ENCODE measurements around the gene HSPB6.
"Not testable (repeated sequence)": the region's sequence is repeated elsewhere in the genome, so short reads cannot be mapped to it uniquely, and the experiment has no call there.

HSPB6 gene, protein sequence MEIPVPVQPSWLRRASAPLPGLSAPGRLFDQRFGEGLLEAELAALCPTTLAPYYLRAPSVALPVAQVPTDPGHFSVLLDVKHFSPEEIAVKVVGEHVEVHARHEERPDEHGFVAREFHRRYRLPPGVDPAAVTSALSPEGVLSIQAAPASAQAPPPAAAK

DNA sequence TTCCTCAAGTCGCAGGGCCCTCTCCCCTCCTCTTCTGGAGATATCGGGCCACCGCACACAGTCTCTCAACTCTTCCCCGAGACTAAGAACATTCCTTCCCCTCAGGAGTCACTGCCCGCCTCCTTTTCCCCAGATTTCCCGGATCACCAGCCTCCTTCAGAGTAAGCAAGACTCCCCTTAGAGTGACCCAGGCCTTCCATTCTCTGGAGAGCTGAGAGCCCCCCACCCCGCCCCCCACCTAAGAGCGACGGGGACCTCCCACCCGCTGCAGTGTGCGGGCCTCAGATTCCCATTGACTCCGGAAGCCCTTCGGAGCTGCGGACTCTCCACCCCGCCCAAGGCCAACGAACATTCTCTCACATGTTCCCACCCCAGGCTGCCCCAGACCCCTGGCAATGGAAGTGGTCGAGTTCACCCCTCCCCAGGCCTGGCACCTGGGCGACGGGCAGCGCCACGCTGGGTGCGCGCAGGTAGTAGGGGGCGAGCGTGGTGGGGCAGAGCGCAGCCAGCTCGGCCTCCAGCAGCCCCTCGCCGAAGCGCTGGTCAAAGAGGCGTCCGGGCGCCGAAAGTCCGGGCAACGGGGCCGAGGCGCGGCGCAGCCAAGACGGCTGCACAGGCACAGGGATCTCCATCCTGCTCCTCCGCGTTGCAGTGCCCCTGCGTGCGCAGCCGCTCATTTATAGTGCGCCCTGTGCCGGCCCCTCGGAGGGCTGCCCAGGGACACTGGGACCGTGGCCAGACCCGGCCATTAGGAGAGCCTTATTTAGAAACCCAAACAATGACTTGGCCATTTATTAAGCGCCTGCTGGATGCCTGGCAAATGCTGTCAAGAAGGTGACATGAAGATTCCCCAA, at the start of gene HSPB6:
TSS of gene HSPB6 (minus strand) at position 653 of the 854 bp plus-strand sequence. CDS start at position 632, 21 bp downstream.
- DNase-seq, result no peak

DNA sequence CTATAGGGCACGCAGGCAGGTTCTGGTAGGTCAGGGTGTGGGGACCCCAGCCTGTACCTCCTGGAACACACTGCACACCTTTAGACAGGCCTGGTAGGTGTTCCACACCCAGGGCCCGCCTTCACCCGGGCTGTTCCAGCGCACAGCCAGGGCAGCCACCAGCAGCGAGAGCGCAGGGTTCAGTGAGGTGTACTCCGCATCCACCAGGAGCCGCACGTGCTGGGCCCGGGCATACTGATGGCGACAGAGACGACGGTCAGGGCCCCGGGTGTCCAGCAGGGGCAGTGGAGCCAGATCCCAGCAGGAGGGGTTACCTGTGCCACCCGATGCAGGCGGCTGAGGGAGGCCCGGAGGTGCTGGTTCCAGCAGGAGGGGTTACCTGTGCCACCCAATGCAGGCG, 49.8 kb upstream of the HSPB6 start:
- no peak for DNase-seq

DNA sequence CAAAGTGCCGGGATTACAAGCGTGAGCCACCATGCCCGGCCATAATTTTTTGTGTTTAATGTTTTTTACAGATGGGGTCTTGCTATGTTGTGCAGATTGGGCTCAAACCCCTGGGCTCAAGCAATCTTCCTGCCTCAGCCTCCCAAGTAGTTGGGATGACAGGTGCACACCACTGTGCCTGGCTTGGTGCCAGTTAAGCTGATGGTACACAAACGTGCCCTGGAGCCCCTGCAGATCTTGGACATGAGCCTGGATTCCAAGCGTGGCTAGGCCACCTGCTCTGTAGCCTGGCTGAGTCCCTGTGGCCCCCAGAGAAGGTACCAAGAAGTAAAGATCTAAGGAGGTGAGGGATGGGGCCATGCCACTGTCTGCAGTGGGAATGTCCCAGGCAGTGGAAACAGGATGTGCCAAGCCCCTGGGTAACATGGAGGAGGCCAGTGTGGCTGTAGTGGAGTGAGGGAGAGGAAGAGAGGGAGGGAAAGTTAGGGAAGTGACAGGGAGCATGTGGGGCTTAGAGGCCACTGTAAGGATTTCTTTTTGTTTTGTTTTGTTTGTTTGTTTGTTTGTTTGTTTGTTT, 48.8 kb upstream of the HSPB6 start:
- DNase-seq, result no peak

DNA sequence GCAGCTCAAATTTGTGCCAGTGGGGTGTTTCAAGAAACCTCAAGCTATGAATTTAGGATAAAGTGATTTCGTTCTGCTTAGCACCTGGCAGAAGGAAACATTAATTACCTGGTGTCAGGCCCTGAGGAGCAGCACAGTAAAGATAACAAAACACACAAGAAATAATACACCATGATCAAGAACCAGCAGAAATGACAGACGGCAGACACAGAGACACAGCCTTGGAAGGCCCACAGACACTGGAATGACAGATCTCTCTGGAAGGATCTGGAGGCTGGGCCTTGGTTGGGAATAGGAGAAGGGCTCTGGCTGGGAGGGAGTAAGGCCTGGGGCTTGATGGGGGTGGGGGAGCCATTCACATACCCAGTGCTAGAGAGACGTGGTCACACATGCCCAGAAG, 45.0 kb upstream of the HSPB6 start:
- DNase-seq, result no peak

DNA sequence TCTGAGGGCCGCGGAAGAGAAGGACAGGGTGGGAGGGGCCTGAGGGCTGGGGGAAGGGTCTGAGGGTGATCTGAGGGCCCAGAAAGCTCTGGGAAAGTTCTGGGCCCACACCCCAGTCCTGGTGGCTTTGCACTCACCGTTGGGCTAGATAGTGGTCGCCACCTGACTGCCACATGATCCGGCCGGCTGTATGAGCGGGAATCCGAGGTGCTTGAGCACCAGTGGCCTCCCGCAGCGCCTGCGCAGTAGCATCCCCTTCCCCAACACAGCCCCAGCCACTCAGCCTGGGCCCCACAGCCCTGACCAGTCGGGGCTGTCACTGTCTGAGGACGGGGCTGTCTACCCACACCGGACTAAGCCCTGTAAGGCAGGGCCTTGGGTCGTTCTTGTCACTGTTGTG, 40.8 kb upstream of the HSPB6 start:
- DNase-seq, result no peak

DNA sequence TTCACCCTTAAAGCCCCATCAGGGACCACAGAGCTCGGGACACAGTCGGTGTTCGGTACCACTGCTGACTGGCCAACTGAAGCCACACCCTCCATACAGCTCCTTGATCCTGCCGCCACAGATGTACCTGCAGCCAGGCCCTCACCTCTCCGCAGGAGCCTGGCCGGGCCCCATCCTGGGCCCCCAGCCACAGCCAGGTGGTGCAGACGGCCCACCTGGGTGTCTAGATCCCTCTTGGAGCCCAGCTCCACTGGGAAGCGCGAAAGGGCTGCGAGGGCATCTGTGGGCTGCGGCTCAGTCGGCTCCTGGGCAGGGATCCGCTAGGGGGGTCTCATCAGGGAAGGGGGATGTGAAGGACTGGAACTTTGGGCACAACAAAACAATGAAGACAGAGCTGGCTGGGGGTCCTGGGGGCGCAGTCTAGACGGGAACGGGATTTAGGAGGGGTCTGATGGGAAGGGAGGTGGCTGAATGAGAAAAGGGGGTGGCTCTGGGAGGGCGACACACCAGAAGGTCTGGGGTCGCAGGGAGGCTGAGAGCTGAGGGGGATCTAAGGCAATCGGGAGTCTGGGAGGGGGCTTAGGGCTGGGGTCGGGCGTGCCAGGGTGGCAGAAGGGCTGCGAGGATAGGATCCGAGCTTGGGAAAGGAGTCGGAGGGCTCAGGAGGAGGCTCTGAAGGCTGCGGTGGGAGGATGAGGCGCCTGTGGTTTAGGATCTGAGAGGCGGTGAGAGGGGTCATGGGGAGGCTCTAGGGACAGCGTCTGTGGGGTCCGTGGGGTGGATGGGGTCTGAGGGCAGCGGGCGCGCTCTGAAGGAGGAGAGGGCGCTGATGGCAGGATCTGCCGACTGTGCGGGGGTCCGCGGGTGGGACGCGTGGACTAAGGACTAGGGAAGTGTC, 40.1 kb upstream of the HSPB6 start:
- no peak for DNase-seq

DNA sequence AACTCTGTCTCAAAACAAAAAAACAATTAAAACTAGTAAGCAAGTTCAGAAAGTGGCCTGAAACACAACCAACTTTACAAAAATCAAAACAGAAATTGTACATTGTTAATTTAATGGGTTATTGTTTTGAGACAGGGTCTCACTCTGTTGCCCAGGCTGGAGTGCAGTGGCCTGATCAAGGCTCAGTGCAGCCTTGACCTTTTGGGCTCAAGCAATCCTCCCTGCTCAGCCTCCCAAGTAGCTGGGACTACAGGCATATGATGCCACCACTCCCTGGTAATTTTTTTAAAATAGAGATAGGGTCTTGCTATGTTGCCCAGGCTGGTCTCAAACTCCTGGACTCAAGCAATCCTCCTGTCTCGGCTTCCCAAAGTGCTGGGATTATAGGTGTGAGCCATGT, 38.7 kb upstream of the HSPB6 start:
- not testable (repeated sequence) for DNase-seq

DNA sequence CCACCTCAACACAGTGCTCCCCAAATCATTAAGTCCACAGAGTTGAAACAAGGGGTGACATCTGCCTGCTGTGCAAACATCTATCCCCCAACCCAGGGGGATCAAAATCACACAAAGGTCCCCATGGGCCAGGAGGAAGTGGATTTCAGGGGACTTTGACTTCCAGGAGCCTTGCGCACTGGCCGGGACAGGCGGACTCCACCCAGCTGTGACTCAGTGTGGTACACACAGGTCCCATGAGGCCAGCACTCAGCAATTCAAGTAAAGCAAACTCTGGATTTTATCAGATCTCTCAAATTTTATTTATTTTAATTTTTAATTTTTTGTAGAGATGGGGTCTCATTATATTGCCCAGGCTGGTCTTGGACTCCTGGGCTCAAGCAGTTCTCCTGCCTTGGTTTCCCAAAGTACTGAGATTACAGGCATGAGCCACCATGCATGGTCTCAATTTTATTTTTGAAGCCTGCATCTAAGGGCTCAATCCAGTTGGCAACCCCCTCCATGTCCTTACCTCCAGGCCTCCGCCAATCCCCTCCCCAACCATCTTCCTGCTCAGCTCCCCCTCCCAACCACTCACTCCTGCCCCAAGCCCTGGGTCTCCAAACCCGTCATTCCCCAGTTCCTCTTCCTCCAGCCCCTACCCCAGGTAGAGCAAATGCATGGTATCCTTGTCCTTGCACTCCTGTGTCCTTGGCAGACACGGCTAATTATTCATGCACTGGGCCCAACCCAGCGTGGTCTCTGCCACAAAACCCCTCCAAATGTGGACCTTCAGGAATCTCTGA, 36.7 kb upstream of the HSPB6 start:
- DNase-seq, result no peak

DNA sequence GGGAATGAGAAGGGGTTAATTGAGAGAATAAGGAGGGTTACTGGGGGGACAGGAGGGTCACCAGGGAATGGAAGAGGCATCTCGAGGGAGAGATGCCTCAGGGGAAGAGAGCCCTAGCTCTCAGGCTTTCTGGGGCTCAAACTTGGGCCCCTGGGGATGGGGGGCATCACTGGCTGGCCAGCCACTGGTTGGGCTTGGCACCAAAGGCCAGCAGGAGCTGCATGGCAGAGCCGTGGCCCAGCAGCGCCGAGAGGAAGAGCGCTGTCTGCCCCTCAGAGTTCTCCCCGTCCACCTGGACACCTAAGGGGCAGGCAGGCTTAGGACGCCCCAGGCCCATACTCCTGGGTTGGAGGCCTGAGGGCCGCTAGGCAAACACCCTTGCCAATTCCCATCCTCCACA, 36.1 kb upstream of the HSPB6 start:
- no peak for DNase-seq

DNA sequence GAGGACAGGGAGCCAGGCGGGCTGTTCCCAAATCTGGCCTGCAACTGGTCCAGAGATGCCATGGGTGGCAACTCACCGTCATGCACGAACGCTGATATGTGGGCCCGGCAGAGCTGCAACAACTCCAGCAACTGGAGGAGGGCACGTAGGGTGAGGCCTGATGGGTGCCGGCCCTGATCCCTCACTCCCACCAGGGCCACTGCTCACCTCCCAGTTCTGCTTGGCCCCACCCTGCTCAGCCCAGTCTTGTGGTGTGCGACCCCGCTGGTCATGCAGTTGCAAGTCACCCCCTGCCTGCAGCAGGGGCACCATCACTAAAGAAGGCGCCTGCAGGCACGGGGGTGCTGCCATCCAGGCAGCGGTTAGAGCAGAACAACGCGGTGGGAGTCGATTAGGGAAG, 35.5 kb upstream of the HSPB6 start:
- no peak for DNase-seq

DNA sequence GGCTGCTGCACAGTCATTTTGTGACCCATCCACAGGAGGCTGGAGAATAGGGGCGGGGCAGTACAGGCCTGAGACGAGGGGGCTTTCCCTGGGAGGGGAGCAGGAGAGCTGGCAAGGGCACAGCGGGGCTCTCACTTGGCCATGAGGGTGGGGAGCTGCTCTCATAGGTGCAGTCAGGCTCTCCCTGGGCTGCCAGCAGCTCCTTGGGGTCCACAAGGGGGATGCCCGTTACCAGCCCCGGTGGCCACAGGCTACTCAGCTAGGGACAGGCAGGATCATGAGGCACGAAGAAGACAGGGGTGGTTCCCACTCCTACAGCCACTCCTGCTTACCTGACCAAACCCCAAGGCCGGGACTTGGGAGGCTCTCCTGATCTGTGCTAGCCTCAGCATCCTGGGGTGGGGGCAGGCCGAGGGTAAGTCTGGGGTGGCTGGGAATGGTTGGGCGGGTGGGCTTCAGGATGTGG, 35.0 kb upstream of the HSPB6 start:
- no peak for DNase-seq

DNA sequence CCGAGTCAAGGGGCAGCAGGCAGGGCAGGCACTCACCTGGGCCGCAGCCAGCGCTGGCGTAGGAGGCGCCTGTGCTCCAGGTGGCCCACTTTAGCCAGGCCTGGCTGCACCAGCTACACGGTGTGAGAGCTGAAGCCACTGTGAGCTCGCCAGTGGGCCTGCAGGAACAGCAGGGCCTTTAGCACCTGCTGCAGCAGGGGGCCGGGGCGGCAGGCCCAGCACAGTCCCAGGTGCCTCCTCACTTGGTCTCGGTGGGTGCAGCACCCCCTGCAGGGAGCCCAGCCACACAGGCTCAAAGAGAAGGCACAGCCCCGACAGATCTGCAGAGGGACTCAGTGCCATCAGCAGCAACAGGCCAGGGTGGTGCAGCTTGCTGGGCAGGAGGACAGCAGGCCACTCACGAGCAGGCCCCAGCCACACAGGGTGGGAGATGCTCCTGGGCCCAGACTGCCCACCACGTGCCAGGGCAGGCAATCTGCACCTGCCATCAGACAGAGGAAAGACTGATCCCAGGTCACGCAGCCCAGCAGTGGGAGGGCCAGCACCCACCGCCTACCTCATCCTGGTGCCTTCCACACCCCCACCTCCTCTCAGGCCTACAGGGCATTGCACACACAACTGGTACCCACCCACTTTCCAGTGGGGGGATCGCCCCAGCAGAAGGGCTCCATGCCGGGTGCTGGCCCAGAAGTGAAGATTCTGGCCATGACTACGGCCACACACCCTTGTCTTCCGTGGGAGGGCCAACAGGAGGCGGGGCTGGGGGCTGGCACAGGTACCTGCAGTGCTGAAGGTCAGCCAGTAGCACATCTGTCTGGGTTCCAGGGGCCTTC, 34.4 kb upstream of the HSPB6 start:
- no peak for DNase-seq

DNA sequence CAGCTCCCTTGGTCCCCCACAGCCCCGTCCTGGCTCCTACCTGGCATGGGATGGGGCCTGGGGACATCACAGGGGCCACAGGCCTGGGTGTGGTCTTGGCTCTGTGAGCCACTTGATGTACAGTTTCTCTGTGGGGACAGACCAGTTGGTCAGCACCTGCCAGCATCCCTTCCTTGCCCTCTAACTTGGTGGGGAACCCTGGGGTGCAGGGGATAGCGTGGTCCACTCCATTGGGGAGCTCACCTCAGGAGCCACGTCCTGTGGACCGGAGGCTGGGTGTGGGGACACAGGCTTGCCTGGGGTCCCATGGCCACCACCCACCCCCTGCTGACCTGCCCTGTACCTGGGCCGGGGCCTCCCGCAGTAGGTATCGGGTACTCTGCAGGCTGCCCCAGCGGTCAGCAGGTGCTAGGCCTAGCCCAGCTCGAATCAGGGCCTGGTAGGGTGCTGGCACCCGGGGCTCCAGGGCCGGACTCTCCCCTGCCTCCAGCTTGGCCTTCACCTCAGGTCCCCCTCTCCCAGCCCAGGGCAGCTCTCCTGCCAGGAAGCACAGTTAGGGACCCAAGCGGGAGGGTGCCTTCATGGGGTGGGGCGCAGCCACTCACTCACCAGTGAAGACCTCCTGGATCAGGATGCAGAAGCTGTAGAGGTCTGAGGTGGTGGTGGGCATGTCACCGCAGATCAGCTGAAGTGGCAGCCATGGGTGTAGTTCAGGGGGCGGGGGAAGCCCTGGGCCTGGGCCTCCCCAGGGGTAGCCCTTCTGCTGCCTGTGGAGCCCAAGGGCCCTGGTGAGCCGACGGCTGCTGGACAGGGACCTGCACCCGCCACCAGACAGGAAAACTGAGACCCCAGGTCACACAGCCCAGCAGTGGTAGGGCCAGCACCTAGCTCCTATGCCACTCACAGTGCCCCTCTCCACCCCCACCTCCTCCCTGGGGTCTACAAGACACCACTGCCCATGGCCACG, 33.4 kb upstream of the HSPB6 start:
- no peak for DNase-seq

DNA sequence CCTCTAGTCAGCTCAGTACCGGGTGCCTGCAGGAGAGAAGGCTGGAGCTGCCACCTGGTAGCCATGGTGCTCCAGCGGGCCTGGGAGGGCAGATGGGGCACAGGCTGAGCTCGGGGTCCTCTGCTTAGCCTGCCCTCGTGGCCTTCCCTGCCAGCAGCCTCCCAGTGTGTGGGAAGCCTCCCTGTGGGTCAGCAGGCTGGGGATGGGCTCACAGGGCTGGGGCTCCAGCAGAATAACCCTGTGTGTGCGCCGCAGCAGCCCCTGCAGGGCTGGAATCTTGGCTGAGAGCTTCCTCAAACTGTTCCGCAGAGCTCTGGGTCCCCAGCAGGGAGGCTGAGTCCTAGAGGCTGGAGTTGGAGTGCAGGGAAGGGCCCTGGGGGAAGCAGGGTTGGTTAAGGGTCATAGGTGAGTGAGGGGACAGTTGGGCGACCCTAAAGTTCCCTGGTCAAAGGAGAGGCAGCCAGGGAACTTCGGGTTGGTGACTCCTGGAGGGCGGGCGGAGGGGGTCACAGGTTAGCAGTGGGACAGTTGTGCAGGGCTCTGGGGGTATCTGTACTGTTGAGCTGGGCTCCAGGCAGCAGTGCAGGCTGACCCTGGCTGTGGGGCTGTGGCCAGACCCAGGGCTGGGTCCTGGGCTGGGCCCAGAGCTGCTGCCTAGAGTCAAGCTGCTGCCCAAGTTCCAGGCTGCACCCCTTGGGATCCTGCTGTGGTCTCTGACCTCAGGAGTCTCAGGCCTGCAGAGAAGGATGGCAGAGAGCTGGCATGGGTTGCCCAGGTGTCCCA, 32.6 kb upstream of the HSPB6 start:
- no peak for DNase-seq

DNA sequence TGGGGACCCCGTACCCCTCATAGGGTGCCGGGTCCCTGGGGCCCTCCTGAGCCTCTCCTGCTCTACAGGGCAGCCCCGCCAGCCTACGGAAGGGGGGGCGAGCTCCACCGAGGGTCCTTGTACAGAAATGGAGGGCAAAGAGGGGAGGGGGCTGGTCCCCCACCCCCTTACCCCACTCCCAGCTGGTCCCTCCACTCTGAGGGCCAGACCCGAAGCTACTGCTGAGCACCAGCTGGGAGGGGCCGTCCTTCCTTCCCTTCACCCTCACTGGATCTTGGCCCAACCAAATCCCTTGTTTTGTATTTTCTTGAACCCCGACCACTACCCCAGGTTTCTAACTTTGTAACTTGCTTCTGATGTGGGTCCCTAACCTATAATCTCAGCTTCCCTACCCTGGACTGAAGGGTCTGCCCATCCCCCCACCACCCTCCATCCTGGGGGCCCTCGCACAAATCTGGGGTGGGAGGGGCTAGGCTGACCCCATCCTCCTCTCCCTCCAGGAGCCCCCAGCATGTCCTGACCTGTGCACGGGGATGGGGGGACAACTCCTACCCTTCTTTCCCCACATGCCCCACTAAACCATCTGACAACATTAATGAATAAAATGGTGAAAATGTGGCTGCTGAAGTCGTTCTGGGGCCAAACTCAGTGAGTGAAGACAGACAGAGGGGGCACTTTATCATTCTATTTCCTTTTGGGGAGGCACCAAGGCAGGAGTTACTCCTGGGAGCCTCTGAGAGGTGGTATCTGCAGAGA, 31.6 kb upstream of the HSPB6 start:
- no peak for DNase-seq

DNA sequence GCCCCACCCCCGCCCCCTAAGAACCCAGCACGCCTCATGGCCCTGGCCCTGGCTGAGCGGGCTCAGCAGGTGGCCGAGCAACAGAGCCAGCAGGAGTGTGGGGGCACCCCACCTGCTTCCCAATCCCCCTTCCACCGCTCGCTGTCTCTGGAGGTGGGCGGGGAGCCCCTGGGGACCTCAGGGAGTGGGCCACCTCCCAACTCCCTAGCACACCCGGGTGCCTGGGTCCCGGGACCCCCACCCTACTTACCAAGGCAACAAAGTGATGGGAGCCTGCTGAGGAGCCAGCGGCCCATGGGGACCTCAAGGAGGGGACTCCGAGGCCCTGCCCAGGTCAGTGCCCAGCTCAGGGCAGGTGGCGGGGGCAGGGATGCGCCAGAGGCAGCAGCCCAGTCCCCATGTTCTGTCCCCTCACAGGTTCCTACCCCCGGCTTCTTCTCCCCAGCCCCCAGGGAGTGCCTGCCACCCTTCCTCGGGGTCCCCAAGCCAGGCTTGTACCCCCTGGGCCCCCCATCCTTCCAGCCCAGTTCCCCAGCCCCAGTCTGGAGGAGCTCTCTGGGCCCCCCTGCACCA, 30.5 kb upstream of the HSPB6 start:
- DNase-seq, result no peak

DNA sequence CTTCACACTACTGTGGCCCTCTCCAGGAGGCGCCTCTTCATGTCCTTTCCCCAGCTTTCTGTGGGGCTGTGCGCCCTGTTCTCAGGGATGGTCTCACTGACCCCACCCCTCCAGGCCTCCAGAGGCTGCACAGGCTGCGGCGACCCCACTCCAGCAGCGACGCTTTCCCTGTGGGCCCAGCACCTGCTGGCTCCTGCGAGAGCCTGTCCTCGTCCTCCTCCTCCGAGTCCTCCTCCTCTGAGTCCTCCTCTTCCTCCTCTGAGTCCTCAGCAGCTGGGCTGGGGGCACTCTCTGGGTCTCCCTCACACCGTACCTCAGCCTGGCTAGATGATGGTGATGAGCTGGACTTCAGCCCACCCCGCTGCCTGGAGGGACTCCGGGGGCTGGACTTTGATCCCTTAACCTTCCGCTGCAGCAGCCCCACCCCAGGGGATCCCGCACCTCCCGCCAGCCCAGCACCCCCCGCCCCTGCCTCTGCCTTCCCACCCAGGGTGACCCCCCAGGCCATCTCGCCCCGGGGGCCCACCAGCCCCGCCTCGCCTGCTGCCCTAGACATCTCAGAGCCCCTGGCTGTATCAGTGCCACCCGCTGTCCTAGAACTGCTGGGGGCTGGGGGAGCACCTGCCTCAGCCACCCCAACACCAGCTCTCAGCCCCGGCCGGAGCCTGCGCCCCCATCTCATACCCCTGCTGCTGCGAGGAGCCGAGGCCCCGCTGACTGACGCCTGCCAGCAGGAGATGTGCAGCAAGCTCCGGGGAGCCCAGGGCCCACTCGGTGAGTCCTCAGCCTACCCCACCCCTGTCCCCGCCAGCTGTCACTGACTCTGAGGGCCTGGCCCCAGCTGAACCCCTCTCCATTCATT, 29.7 kb upstream of the HSPB6 start:
- DNase-seq, result no peak
